K562 (cell line): Measurements from ENCODE around the gene C6orf47. TPM values are rescaled to one million over a fixed set of nuclear protein-coding genes. Genes with fewer than 3 reads are reported as not detected.
A peak's percentile ranks its signal among the peaks of the same experiment; 100 is the strongest.

ENCODE experiments used
- CEBPG ChIP-seq, 3 experiments: fragments of 200-800 bp in 1 of 3; sonication (Bioruptor generic) in 1 of 3; sonication (generic) in 1 of 3; formaldehyde crosslinking in 1 of 3; IDR thresholded peaks in 2 of 3; conservative IDR thresholded peaks in 1 of 3; 2 replicates each; pipeline versions ENCODE4 v1.6.1 to v1.8.0; 2016 to 2022; ENCODE audit warnings: missing compliant biosample characterization in 2 of 3, missing genetic modification characterization in 2 of 3, mild to moderate bottlenecking in 1 of 3, missing genetic modification reagents in 1 of 3
- CTBP1 ChIP-seq: fragments of 450-650 bp; IDR thresholded peaks from 2 replicates; pipeline ENCODE4 v1.6.1; 2016; ENCODE audit warnings: borderline replicate concordance
- ERF ChIP-seq: fragments of 450-650 bp; formaldehyde crosslinking; IDR thresholded peaks from 2 replicates; pipeline ENCODE4 v1.4.0; 2020; ENCODE audit warnings: mild to moderate bottlenecking, mixed read lengths
- HDAC2 ChIP-seq: fragments of 450-650 bp; IDR thresholded peaks from 2 replicates; pipeline ENCODE4 v1.6.1; 2016; ENCODE audit warnings: mild to moderate bottlenecking
- HDAC8 ChIP-seq: fragments of 450-650 bp; IDR thresholded peaks from 2 replicates; pipeline ENCODE4 v1.6.1; 2016; ENCODE audit warnings: mild to moderate bottlenecking, missing genetic modification characterization, moderate library complexity, missing compliant biosample characterization
- KLF13 ChIP-seq: fragments of 450-650 bp; IDR thresholded peaks from 2 replicates; pipeline ENCODE4 v1.6.1; 2016; ENCODE audit warnings: missing genetic modification characterization, low read depth, mild to moderate bottlenecking, missing compliant biosample characterization, moderate library complexity, borderline replicate concordance
- NR2F6 ChIP-seq: fragments of 450-650 bp; formaldehyde crosslinking; IDR thresholded peaks from 2 replicates; pipeline ENCODE4 v1.4.0; 2020; ENCODE audit warnings: mild to moderate bottlenecking
- PHF20 ChIP-seq: fragments of 450-650 bp; IDR thresholded peaks from 2 replicates; pipeline ENCODE4 v1.6.1; 2018; ENCODE audit not compliant: partially characterized antibody
- SMAD3 ChIP-seq: fragments of 450-650 bp; formaldehyde crosslinking; conservative IDR thresholded peaks from 2 replicates; pipeline ENCODE4 v1.4.0; 2020; ENCODE audit warnings: mild to moderate bottlenecking
- SRSF1 ChIP-seq: fragments of 200-400 bp; formaldehyde crosslinking; IDR thresholded peaks from 2 replicates; pipeline ENCODE4 v1.6.1; 2017; ENCODE audit warnings: mild to moderate bottlenecking, low read depth, low read length, moderate library complexity
- TAF15 ChIP-seq: fragments of 200-400 bp; formaldehyde crosslinking; IDR thresholded peaks from 2 replicates; pipeline ENCODE4 v1.6.1; 2017; ENCODE audit warnings: mild to moderate bottlenecking, low read depth, low read length, moderate library complexity
- TBP ChIP-seq: optimal IDR thresholded peaks from 2 replicates; pipeline ENCODE3; 2011; ENCODE audit warnings: low read depth, low read length, improper control_type of control experiment
- YY1 ChIP-seq, 3 experiments: IDR thresholded peaks; 2 replicates each; pipeline ENCODE4 v1.6.1; 2011; ENCODE audit warnings: low read length in 2 of 3, mild to moderate bottlenecking in 2 of 3, moderate library complexity in 2 of 3, borderline replicate concordance in 1 of 3, control low read depth in 1 of 3, low read depth in 1 of 3; ENCODE audit not compliant: insufficient read depth in 3 of 3, insufficient replicate concordance in 2 of 3, control insufficient read depth in 1 of 3, insufficient read length in 1 of 3; ENCODE audit errors: extremely low read depth in 1 of 3
- ZKSCAN3 ChIP-seq: fragments of 250-450 bp; sonication (Bioruptor Pico); IDR thresholded peaks from 2 replicates; pipeline ENCODE4 v1.4.0; 2020
- ZNF436 ChIP-seq: fragments of 250-450, 450-650 bp; sonication (Bioruptor Pico); formaldehyde crosslinking; IDR thresholded peaks from 2 replicates; pipeline ENCODE4 v1.7.0; 2020; ENCODE audit warnings: mild to moderate bottlenecking
- polyA plus RNA-seq, 8 experiments: library from polyadenylated mRNA; depleted of rRNA in 4 of 8; stranded (reverse) in 5 of 8; unstranded in 3 of 8; fragments of >200 nt; fragmentation: Nextera tagmentation in 2 of 8; fragmentation: Illumina TruSeq in 1 of 8; extraction: Ambion mirVana in 2 of 8; extraction: Trizol in 1 of 8; gene quantifications; 2 replicates each; pipeline versions ENCODE4 v1.2.1 to v1.2.3, GENCODE V29; 2011 to 2014; ENCODE audit warnings: inconsistent platforms in 1 of 8, missing spikeins in 1 of 8
- total RNA-seq, 7 experiments: library from RNA; depleted of rRNA in 6 of 7; stranded (reverse); fragments of >200 nt in 6 of 7; fragmentation: Illumina TruSeq in 2 of 7; extraction: Trizol in 2 of 7; gene quantifications; 2 replicates each; pipeline versions ENCODE4 v1.2.1 to v1.2.3, GENCODE V29; 2011 to 2021; ENCODE audit warnings: low replicate concordance in 1 of 7
- TF ChIP-seq, protein P1 (sequence below): fragments of 450-650 bp; IDR thresholded peaks from one replicate; pipeline ENCODE4 v1.6.1; 2018; ENCODE audit warnings: mild to moderate bottlenecking, moderate library complexity; ENCODE audit not compliant: partially characterized antibody
- TF ChIP-seq, protein P2 (sequence below), 2 experiments: IDR thresholded peaks; 2 replicates each; pipeline ENCODE4 v1.6.1; 2012; ENCODE audit warnings: improper control_type of control experiment in 2 of 2, low read depth in 2 of 2, low read length in 2 of 2, borderline replicate concordance in 1 of 2
- TF ChIP-seq, protein P3 (sequence below): sonication (generic); formaldehyde crosslinking; IDR thresholded peaks from 2 replicates; pipeline ENCODE4 v1.8.1; 2023; ENCODE audit warnings: mild to moderate bottlenecking, missing genetic modification reagents
- TF ChIP-seq, protein P4 (sequence below): conservative IDR thresholded peaks from 2 replicates; pipeline ENCODE4 v1.6.1; 2011; ENCODE audit warnings: low read depth, mild to moderate bottlenecking, low read length; ENCODE audit not compliant: control insufficient read depth

C6orf47 gene
- total and polyA plus RNA-seq, 9 of the 15 experiments (the other 6 are each of a cell fraction or from before 2014, with no cell fraction given), result 0.14 to 43.8 (median 27.0) TPM

DNA sequence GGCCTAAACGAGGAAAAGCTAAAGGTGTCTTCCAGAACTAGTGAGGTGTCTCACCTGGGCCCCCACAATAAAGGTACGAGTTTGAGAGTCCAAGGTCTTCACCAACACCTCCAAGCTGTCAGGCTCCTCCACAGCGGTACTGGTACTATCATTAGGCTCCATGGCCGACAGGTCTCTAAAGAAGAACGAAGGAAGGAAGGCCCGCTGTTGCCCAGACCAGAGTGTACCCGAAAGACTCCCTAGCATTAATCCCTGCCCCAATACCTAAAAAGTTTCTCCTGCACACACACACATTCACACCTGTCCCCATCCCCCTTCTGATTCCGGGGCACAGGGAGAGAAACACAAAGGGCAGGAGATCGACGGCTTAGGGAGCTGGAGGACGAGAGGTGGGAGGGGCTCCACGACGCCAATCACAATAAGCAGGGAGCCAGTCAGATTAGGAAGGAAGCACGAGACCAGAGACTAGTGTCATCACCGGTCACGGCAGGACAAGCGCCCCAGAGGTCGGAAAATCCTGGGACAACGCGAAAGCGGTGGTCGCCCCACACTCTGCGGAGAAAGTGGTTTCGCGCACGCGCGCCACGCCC lies 8.9 kb downstream of the C6orf47 start (continued):
- TF ChIP-seq, protein P1, sequence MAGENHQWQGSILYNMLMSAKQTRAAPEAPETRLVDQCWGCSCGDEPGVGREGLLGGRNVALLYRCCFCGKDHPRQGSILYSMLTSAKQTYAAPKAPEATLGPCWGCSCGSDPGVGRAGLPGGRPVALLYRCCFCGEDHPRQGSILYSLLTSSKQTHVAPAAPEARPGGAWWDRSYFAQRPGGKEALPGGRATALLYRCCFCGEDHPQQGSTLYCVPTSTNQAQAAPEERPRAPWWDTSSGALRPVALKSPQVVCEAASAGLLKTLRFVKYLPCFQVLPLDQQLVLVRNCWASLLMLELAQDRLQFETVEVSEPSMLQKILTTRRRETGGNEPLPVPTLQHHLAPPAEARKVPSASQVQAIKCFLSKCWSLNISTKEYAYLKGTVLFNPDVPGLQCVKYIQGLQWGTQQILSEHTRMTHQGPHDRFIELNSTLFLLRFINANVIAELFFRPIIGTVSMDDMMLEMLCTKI, result no peak
- TF ChIP-seq ZKSCAN3 (CRISPR knock-in tag) (no peak), HDAC8 (tag) (peak; percentile 61; the same call in 1 of the 2 replicates), SRSF1 (no peak), HDAC2 (0 out of 2 replicates have a peak, but pooled peaks have one; percentile 93), ZNF436 (no peak), NR2F6 (CRISPR knock-in tag) (0 out of 2 replicates have a peak, but pooled peaks have one; percentile 19), PHF20 (no peak), CEBPG (CRISPR knock-in tag; IDR thresholded peaks at IDR 0.05) (no peak; the same call in 1 of the 2 replicates), CEBPG (tag; conservative IDR thresholded peaks at IDR 0.05 in 1 of 2, IDR thresholded peaks at IDR 0.05 in 1 of 2) (0 out of 4 replicates have a peak, but pooled peaks of 1 of the 2 experiments have one; percentile 18), KLF13 (peak; percentile 92), ERF (CRISPR knock-in tag) (no peak), TBP (no peak), YY1 (IDR thresholded peaks at IDR 0.05; ENCODE audit: borderline replicate concordance in 1 of 3, control insufficient read depth in 1 of 3, extremely low read depth in 1 of 3, insufficient read depth in 3 of 3, insufficient read length in 1 of 3, insufficient replicate concordance in 2 of 3, low read depth in 1 of 3, low read length in 2 of 3) (peak in 1 of 3 experiments; percentile 24), TAF15 (no peak; the same call in 1 of the 2 replicates), SMAD3 (CRISPR knock-in tag) (no peak; the same call in 1 of the 2 replicates), CTBP1 (no peak)
- TF ChIP-seq, protein P2, sequence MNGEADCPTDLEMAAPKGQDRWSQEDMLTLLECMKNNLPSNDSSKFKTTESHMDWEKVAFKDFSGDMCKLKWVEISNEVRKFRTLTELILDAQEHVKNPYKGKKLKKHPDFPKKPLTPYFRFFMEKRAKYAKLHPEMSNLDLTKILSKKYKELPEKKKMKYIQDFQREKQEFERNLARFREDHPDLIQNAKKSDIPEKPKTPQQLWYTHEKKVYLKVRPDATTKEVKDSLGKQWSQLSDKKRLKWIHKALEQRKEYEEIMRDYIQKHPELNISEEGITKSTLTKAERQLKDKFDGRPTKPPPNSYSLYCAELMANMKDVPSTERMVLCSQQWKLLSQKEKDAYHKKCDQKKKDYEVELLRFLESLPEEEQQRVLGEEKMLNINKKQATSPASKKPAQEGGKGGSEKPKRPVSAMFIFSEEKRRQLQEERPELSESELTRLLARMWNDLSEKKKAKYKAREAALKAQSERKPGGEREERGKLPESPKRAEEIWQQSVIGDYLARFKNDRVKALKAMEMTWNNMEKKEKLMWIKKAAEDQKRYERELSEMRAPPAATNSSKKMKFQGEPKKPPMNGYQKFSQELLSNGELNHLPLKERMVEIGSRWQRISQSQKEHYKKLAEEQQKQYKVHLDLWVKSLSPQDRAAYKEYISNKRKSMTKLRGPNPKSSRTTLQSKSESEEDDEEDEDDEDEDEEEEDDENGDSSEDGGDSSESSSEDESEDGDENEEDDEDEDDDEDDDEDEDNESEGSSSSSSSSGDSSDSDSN (IDR thresholded peaks at IDR 0.05; ENCODE audit: borderline replicate concordance in 1 of 2, low read depth in 2 of 2, low read length in 2 of 2), result no peak
- TF ChIP-seq, protein P3, sequence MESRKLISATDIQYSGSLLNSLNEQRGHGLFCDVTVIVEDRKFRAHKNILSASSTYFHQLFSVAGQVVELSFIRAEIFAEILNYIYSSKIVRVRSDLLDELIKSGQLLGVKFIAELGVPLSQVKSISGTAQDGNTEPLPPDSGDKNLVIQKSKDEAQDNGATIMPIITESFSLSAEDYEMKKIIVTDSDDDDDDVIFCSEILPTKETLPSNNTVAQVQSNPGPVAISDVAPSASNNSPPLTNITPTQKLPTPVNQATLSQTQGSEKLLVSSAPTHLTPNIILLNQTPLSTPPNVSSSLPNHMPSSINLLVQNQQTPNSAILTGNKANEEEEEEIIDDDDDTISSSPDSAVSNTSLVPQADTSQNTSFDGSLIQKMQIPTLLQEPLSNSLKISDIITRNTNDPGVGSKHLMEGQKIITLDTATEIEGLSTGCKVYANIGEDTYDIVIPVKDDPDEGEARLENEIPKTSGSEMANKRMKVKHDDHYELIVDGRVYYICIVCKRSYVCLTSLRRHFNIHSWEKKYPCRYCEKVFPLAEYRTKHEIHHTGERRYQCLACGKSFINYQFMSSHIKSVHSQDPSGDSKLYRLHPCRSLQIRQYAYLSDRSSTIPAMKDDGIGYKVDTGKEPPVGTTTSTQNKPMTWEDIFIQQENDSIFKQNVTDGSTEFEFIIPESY, result no peak
- TF ChIP-seq, protein P4, sequence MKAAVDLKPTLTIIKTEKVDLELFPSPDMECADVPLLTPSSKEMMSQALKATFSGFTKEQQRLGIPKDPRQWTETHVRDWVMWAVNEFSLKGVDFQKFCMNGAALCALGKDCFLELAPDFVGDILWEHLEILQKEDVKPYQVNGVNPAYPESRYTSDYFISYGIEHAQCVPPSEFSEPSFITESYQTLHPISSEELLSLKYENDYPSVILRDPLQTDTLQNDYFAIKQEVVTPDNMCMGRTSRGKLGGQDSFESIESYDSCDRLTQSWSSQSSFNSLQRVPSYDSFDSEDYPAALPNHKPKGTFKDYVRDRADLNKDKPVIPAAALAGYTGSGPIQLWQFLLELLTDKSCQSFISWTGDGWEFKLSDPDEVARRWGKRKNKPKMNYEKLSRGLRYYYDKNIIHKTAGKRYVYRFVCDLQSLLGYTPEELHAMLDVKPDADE, result peak; percentile 83; the same call in 1 of the 2 replicates
